Stimulated activated CD4-positive, alpha-beta T cell treated with anti-CD3 and anti-CD28 coated beads, Interleukin-12 subunit alpha, Interleukin-12 subunit beta, amount 100 ng/mL, for 48 hours (primary cell): Measurements from ENCODE around the gene MSI2.

Experiments
- DNase-seq, 3 donors: peaks; one replicate each; pipeline ENCODE4 v3.0.0-alpha.2; 2020; ENCODE audit warnings: low read depth in 2 of 3, low spot score in 1 of 3

The MSI2 gene

GRCh38 chr17:57365420-57365819 lies 109.1 kb downstream of the MSI2 start:
- DNase-seq, result no peak

DNA sequence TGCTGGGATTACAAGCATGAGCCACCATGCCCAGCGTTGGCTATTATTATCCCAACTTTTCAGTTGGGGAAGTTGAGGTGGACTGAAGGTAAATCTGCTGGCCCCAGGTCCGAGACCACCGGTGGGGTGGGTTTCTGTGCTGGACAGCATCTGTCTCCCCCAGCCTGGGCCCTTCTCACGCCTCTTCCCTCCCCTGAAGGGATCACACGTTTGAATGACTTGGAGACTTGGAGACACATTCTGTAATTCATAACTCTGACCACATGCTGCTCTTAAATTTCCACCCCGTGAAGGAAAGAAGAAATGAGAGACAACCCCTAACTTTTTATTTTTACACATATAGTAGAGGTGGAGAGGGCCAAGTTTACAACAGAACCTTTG lies 109.8 kb downstream of the MSI2 start:
- DNase-seq, result no peak

- DNase-seq, result no peak
Observed at GRCh38 chr17:57366558-57367351, 110.4 kb downstream of the MSI2 start.

GRCh38 chr17:57368637-57369336 lies 112.5 kb downstream of the MSI2 start:
- DNase-seq, result no peak

- DNase-seq, result no peak
Observed at GRCh38 chr17:57369509-57369945, 113.2 kb downstream of the MSI2 start.

- DNase-seq, result no peak
Observed at GRCh38 chr17:57370037-57370581, 113.8 kb downstream of the MSI2 start.

DNA sequence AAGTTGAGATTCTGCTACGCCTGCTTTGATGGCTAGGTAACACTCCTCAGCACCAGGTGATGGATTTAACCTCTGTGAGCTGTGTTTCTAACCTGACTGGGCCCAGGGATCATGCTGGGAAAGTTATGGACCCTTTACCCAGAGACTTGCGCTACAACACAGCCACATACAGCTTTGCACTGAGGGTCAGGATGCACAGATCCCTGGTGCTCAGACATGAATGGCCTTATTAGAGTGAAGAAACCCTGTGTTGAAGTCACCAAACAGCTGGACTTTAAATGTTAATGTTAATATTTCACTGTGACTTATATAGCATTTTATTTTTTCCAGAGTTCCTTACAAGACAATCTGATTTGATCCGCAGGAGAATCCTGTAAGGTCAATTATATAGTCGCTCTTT lies 114.3 kb downstream of the MSI2 start:
- no peak for DNase-seq

DNA sequence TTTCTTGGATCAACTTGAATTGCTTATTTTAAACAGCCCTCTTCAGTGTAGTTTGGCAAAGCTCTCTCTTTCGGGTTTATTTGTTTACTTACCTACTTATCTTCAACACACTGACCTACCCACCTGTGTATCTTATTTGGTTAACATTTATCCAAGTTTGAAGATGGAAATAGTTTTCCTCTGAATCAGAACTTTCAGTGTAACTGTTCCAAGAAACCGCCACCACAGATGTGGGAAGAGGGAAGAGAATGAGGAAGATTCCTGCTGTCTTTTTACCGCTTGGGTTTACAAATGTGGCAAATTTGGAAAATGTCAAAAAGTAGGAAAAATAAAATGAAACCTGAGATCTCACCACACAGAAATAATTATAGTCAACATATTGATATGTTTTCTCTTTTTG lies 115.8 kb downstream of the MSI2 start:
- DNase-seq, result no peak

DNA sequence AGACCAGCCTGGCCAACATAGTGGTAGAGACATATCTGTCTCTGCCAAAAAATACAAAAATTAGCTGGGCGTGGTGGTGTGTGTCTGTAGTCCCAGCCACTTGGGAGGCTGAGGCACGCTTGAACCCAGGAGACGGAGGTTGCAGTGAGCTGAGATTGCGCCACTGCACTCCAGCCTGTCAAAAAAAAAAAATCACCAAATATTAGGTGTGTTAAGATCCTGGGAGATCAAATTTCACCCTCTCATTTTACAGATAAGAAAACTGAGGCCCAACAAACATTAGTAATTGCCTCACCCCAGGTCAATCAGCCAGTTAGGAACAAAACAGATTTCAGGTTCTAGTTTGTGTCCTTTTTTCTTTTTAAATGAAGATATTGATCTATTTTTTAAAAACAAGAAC lies 116.7 kb downstream of the MSI2 start:
- DNase-seq, result no peak

DNA sequence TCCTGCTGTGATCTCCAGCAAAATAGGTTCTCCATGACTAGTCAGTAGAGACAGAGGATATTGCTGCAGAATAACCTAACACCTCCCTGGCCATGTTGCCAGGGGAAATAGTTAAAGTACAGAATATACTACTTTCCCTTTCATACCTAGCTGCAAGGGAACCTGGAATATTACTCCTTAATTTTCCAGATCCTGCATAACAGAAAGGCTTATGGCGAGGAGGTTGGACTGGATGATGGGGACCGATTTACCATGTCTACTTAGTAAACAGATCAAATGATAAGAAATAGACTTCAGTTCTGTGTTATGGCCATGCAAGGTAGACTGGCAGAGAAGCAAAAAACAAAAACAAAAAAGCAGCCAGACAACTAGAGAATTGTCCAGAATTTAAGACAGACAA lies 117.4 kb downstream of the MSI2 start:
- no peak for DNase-seq

- no peak for DNase-seq
Observed at GRCh38 chr17:57375040-57375769, 118.9 kb downstream of the MSI2 start.

- no peak for DNase-seq
Observed at GRCh38 chr17:57375770-57376225, 119.5 kb downstream of the MSI2 start.

DNA sequence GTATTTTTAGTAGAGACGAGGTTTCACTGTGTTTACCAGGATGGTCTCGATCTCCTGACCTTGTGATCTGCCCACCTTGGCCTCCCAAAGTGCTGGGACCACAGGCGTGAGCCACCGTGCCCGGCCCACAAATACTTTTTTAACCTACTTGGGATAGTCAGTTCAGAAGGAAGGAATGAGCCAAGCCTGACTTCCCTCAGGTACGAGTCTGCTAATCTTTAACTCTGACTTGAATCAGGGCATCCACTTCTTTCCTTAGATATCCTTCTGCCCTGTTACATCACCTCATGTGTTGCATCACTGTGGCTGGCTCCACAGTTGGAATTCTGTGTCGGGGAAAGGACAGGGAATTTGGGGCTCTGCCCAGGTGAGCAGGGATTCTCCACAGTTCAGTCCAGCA lies 120.8 kb downstream of the MSI2 start:
- DNase-seq, result no peak

- peak in 1 of 3 donors; percentile 5 for DNase-seq
Observed at GRCh38 chr17:57379237-57379894, 123.0 kb downstream of the MSI2 start.

DNA sequence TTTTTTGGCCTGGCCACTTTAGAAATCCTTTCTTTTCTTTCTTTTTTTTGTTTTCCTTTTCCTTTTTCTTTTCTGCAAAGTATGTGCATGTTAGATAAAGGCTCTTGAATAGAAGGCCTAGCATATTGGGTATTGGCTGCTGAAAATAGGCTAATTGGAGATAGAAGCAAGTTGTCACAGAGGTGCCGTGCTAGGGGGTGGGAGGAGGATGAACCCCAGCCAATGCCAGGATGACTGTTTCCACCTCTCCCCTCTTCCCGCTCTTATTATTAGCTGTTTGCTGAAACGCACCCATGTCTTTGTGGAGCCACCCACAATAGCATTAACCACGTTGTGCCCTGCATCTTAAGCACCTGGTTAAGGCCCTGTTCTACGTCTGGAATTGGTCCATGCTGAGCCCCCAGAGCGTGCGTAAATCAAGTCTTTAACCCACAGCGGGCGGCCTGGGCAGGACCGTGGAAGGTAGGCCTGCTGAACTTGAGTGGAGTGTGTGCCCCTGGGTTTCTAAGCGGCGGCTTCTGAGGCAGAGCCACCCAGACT lies 123.6 kb downstream of the MSI2 start:
- no peak for DNase-seq

GRCh38 chr17:57381498-57381897 lies 125.2 kb downstream of the MSI2 start:
- no peak for DNase-seq

- DNase-seq, result no peak
Observed at GRCh38 chr17:57384219-57384618, 127.9 kb downstream of the MSI2 start.

DNA sequence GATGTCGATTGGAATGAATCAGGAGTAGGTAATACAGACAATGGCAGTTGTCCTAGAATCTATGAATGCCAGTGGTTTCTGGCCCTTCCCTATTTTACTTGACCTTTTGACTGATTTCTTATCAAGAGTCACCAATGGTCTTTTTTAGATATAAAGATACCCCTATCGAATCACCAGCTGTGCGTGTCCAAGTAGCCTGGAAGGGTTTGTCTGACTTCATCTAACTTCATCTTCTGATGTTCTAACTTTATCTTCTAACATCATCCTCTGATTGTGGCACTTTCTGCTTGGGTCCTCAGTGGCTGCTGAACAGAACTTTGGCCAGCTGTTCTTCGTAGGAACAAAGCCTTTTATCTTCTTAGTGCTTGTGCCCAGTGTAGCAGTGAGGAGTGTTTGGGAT lies 129.7 kb downstream of the MSI2 start:
- no peak for DNase-seq

DNA sequence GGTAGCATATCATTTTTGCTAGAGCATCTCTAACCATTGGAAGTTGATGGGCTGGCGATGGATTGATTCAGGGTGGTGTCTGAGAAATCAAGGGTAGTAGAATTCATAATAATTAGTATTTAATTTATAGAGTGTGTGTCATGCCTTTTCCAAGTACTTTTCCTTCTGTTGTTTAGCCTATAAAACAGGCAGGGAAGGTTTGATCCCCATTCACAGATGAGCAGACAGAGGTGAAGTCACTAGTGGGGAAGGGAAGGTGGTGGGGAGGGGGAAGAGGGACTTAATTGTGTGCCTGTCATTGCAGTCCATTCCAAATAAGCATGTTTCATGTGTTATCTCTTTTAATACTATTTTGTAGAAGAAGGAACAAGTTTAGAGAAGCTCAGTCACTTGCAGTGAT lies 131.3 kb downstream of the MSI2 start:
- no peak for DNase-seq

DNA sequence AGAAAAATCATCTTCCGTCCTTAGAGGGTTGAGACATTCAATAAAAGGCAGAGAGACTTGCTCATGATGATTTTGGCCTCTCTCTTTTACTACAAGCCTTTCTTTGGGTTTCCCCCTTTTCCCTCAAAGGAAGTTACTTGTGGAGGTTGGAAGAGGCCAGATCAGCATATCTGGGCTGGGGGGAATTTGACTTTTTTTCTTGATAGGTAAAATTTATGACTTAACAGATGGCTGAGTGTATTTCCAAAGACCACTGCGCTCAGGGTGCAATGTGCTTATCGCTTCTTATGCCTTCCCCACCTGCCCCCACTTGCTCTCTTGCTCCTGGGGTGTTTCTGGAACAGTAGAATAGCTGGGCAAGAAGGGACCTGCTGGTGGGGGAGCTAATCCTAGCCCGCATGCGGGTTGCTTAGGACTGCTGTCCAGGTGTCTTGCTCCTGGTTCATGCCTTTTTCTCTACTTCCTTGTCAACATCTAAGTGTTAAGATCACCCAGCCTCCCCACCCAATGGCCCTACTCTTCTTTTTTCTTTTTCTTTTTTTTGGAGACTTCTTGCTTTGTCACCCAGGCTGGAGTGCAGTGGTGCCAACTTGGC lies 131.9 kb downstream of the MSI2 start:
- no peak for DNase-seq
